Measurements from ENCODE around the gene AIPL1.
A peak's percentile ranks its signal among the peaks of the same experiment; 100 is the strongest.

AIPL1 gene

DNA sequence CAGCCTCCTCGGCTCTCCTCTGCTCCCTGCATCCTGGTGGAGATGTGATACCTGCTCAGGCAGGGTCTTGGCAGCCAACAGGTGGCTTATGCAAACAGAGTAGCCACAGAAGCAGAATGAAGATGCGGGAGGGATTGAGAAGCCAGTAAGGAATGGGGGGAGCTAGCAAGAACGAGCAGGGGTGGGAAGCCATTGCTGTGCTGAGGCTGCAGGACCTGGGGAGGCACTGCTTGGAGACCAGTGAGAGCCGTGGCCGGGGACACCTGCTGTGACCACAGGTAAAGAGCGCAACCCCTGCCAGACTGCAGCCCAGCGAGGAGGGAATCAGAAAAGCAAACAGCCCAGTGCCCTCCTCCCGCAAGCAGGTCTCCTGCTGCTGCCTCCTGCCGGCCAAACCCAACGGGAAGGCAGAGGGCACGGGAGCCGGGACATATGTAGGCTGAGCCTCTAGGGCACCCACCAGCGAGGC lies 14.7 kb downstream of the AIPL1 start:
- Histone ChIP-seq H3K4me1 (no peaks in the 10 kb centered on the region), H3K27me3 (peaks cover 0 to 58% of the 10 kb centered on the region in 2 donors), H3K9me3 (no peaks in the 10 kb centered on the region), H3K4me3 (no peak overlapping the region), H3K27ac (no peak overlapping the region), H3K36me3 (no peaks in the 10 kb centered on the region)
- no peak for DNase-seq
- TF ChIP-seq CTCF (IDR thresholded peaks at IDR 0.05): no peak
- intact Hi-C loops (cut with DNase I; ENCODE audit: low total_unique reads): loop anchor here (5.0 kb wide), 1 partner anchor 833 kb away; no protein-coding TSS in a partner anchor

DNA sequence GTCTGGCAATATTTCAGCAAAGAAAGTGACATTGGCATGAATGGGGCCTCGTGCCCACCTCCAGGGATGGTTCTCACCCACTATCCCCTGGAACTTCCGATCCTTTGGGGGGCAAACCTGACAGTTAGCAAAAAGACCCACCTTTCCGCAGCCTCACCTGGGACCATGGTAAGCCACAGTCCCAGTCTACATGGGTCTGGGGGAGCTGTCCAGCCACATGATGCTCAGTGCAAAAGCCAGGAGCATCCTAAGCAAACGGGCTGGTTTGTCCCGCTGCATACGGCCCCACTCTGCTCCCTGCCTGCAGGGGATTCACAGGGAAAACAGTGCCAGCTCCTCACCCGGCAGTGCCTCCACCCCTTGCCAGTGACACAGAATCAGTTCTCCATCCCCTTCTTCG lies 19.3 kb downstream of the AIPL1 start:
- Histone ChIP-seq H3K27ac (no peak overlapping the region), H3K27me3 (peaks cover 0 to 45% of the 10 kb centered on the region in 2 donors), H3K36me3 (no peaks in the 10 kb centered on the region), H3K4me3 (no peak overlapping the region), H3K4me1 (no peaks in the 10 kb centered on the region), H3K9me3 (no peaks in the 10 kb centered on the region)
- intact Hi-C loops (cut with DNase I; ENCODE audit: low total_unique reads): no loop called here
- no peak for TF ChIP-seq CTCF (IDR thresholded peaks at IDR 0.05)
- DNase-seq: no peak

- no peak overlapping the region for H3K4me3 ChIP-seq
- DNase-seq: no peak
- H3K36me3 ChIP-seq: no peaks in the 10 kb centered on the region
- no peaks in the 10 kb centered on the region for H3K4me1 ChIP-seq
- intact Hi-C loops (cut with DNase I; ENCODE audit: low total_unique reads): no loop called here
- no peaks in the 10 kb centered on the region for H3K9me3 ChIP-seq
- H3K27ac ChIP-seq: no peak overlapping the region
- peak in 1 of 2 experiments; percentile 11 for TF ChIP-seq CTCF (IDR thresholded peaks at IDR 0.05)
- peaks cover 0 to 48% of the 10 kb centered on the region in 2 donors for H3K27me3 ChIP-seq
Observed at GRCh38 chr17:6413065-6413464, 21.9 kb downstream of the AIPL1 start.

- TF ChIP-seq CTCF (IDR thresholded peaks at IDR 0.05): no peak
- DNase-seq: no peak
- H3K27me3 ChIP-seq: peaks cover 0 to 34% of the 10 kb centered on the region in 2 donors
Observed at GRCh38 chr17:6408735-6409134, 26.2 kb downstream of the AIPL1 start.

GRCh38 chr17:6408276-6408675 lies 26.6 kb downstream of the AIPL1 start:
- intact Hi-C loops (cut with DNase I; ENCODE audit: low total_unique reads): no loop called here
- Histone ChIP-seq H3K27me3 (peaks cover 0 to 30% of the 10 kb centered on the region in 2 donors), H3K4me1 (no peaks in the 10 kb centered on the region), H3K36me3 (no peaks in the 10 kb centered on the region), H3K9me3 (no peaks in the 10 kb centered on the region), H3K4me3 (no peak overlapping the region), H3K27ac (no peak overlapping the region)
- no peak for TF ChIP-seq CTCF (IDR thresholded peaks at IDR 0.05)
- DNase-seq: no peak

More at GRCh38 chr17:6408735-6409134, 26.2 kb downstream of the AIPL1 start:
- intact Hi-C loops (cut with DNase I; ENCODE audit: low total_unique reads): no loop called here
- Histone ChIP-seq H3K4me3 (no peak overlapping the region), H3K9me3 (no peaks in the 10 kb centered on the region), H3K36me3 (no peaks in the 10 kb centered on the region), H3K4me1 (no peaks in the 10 kb centered on the region), H3K27ac (no peak overlapping the region)

DNA sequence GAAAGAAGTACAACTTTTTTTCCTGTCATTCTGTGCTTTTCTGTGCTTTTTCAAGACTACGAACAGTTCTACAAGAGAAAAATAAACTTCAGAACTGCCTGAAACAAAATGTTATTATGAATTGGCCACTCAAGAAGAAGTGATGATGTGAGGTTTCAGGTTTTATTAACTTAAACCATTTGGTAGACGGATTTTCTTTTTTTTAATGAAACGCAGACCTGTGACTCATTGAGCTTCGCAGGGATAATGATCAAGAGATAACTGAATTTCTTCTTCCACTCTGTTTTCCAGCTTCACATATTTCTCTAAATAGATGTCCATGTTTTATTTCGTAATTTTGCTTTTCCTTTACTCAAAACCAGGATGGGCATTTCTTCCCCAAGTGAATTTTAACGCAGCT lies 32.7 kb downstream of the AIPL1 start:
- intact Hi-C loops (cut with DNase I; ENCODE audit: low total_unique reads): no loop called here
- no peak for TF ChIP-seq CTCF (IDR thresholded peaks at IDR 0.05)
- Histone ChIP-seq H3K4me1 (no peaks in the 10 kb centered on the region), H3K27ac (no peak overlapping the region), H3K36me3 (no peaks in the 10 kb centered on the region), H3K4me3 (no peak overlapping the region), H3K9me3 (peaks cover 0 to 6% (median 4%) of the 10 kb centered on the region in 3 donors), H3K27me3 (peaks cover 0 to 10% of the 10 kb centered on the region in 2 donors)
- no peak for DNase-seq
